IMR-90 (cell line): ENCODE measurements around the gene ACADM. TPM values are rescaled to one million over a fixed set of nuclear protein-coding genes. Genes with fewer than 3 reads are reported as not detected.
"Not testable (repeated sequence)": the region's sequence is repeated elsewhere in the genome, so short reads cannot be mapped to it uniquely, and the experiment has no call there.

Experiments
- ATAC-seq: fragments of 200-7000 bp; cut with Tn5 transposase; 2 replicates; pipeline ENCODE4 v1.9.1; 2020; ENCODE audit warnings: low read depth, mild to moderate bottlenecking, moderate library complexity
- BruUV-seq: library from RNA; stranded (reverse); fragments of 400-500 nt; replicated peaks from 2 replicates; lab custom pipeline; 2021; lab: Mats Ljungman, UMichigan
- CTCF ChIA-PET: fragments of 300-600 bp; formaldehyde crosslinking; extraction: SDS; loops from one replicate; lab custom pipeline; 2021; ENCODE audit warnings: antibody characterized with exemption; lab: Yijun Ruan, JAX
- POLR2A ChIA-PET: fragments of 300-600 bp; sonication (Branson Sonifier 250); formaldehyde crosslinking; loops from one replicate; lab custom pipeline; 2022; ENCODE audit warnings: antibody characterized with exemption; ENCODE audit not compliant: unreplicated experiment; lab: Charles Lee
- DNase-seq: peaks from one replicate; pipeline ENCODE4 v3.0.0; 2013
- H2AFZ ChIP-seq: replicated peaks from 2 replicates; pipeline ENCODE3; 2013; ENCODE audit warnings: low read length, mild to moderate bottlenecking; ENCODE audit not compliant: poor library complexity
- H2AK5ac ChIP-seq: 2 replicates; pipeline ENCODE4 v1.6.1; 2013; ENCODE audit warnings: low read depth, low read length, inconsistent platforms
- H2AK9ac ChIP-seq: replicated peaks from 2 replicates; pipeline ENCODE3; 2013; ENCODE audit warnings: mild to moderate bottlenecking, low read depth, low read length, moderate library complexity; ENCODE audit not compliant: poor library complexity
- H2BK120ac ChIP-seq: 2 replicates; pipeline ENCODE4 v1.6.1; 2013; ENCODE audit warnings: low read depth, low read length, inconsistent platforms
- H2BK15ac ChIP-seq: 3 replicates; pipeline ENCODE4 v1.6.1; 2013; ENCODE audit warnings: low read depth, low read length, inconsistent platforms
- H2BK20ac ChIP-seq: 2 replicates; pipeline ENCODE4 v1.6.1; 2013; ENCODE audit warnings: low read depth, mild to moderate bottlenecking, inconsistent platforms, low read length, moderate library complexity
- H2BK5ac ChIP-seq: 2 replicates; pipeline ENCODE4 v1.6.1; 2013; ENCODE audit warnings: mild to moderate bottlenecking, low read depth, low read length, inconsistent platforms; ENCODE audit not compliant: poor library complexity, severe bottlenecking
- H3K14ac ChIP-seq: replicated peaks from 2 replicates; pipeline ENCODE4 v1.6.1; 2013; ENCODE audit warnings: low read depth, low read length, inconsistent platforms
- H3K18ac ChIP-seq: 2 replicates; pipeline ENCODE4 v1.6.1; 2013; ENCODE audit warnings: low read depth, low read length, control low read depth
- H3K23ac ChIP-seq: 2 replicates; pipeline ENCODE4 v1.6.1; 2013; ENCODE audit warnings: low read depth, low read length, inconsistent platforms
- H3K27ac ChIP-seq: 2 replicates; pipeline ENCODE4 v1.5.1; 2013; ENCODE audit warnings: mild to moderate bottlenecking, control low read depth, low read length; ENCODE audit not compliant: insufficient read depth
- H3K27me3 ChIP-seq: 2 replicates; pipeline ENCODE4 v1.6.1; 2013; ENCODE audit warnings: low read length; ENCODE audit not compliant: control insufficient read depth, insufficient read depth
- H3K36me3 ChIP-seq: 2 replicates; pipeline ENCODE4 v1.6.1; 2013; ENCODE audit warnings: low read length, mixed read lengths; ENCODE audit not compliant: control insufficient read depth, insufficient read depth
- H3K4ac ChIP-seq: 2 replicates; pipeline ENCODE4 v1.6.1; 2013; ENCODE audit warnings: low read depth, low read length, inconsistent platforms
- H3K4me1 ChIP-seq: 2 replicates; pipeline ENCODE4 v1.6.1; 2013; ENCODE audit warnings: low read length, mixed read lengths; ENCODE audit not compliant: control insufficient read depth, insufficient read depth
- H3K4me2 ChIP-seq: 2 replicates; pipeline ENCODE4 v1.6.1; 2013; ENCODE audit warnings: low read depth, mild to moderate bottlenecking, control low read depth, low read length, moderate library complexity
- H3K4me3 ChIP-seq: 2 replicates; pipeline ENCODE4 v1.5.1; 2013; ENCODE audit warnings: low read depth, mild to moderate bottlenecking, control low read depth, low read length, moderate library complexity; ENCODE audit not compliant: insufficient read depth
- H3K56ac ChIP-seq: 2 replicates; pipeline ENCODE4 v1.6.1; 2013; ENCODE audit warnings: low read length, inconsistent platforms; ENCODE audit not compliant: insufficient read depth; ENCODE audit errors: extremely low read depth
- H3K79me1 ChIP-seq, 2 experiments: 2 replicates each; pipeline ENCODE4 v1.6.1; 2013; ENCODE audit warnings: low read length in 2 of 2, inconsistent platforms in 1 of 2, low read depth in 1 of 2
- H3K9ac ChIP-seq: 2 replicates; pipeline ENCODE4 v1.6.1; 2013; ENCODE audit warnings: low read depth, low read length, control low read depth
- H3K9me1 ChIP-seq: 2 replicates; pipeline ENCODE4 v1.6.1; 2013; ENCODE audit warnings: low read length, inconsistent platforms; ENCODE audit not compliant: insufficient read depth
- H3K9me3 ChIP-seq: 2 replicates; pipeline ENCODE4 v1.6.1; 2013; ENCODE audit warnings: low read length; ENCODE audit not compliant: control insufficient read depth, insufficient read depth
- H4K20me1 ChIP-seq: 2 replicates; pipeline ENCODE4 v1.6.1; 2013; ENCODE audit warnings: low read length, inconsistent platforms; ENCODE audit not compliant: insufficient read depth
- H4K5ac ChIP-seq: 2 replicates; pipeline ENCODE4 v1.6.1; 2013; ENCODE audit warnings: mild to moderate bottlenecking, low read depth, low read length, control low read depth
- H4K8ac ChIP-seq, 2 experiments: 2 replicates each; pipeline ENCODE4 v1.6.1; 2013; ENCODE audit warnings: low read depth in 2 of 2, low read length in 2 of 2, control low read depth in 1 of 2, inconsistent platforms in 1 of 2
- H4K91ac ChIP-seq: 2 replicates; pipeline ENCODE4 v1.6.1; 2013; ENCODE audit warnings: low read depth, low read length, inconsistent platforms; ENCODE audit not compliant: insufficient read depth
- WGBS, 2 experiments: methylation state at CpG; one replicate each; pipeline versions ENCODE4 v1.1.5 to v1.1.7; 2013; ENCODE audit warnings: missing lambda C conversion rate in 2 of 2; ENCODE audit not compliant: insufficient read length in 1 of 2; ENCODE audit errors: extremely low coverage in 2 of 2; 5-methylcytosine and 5-hydroxymethylcytosine counted together
- dilution Hi-C: fragments of 300-500 bp; cut with HindIII; formaldehyde crosslinking; loops from one replicate; pipeline ENCODE4 v1.14.3; 2018; ENCODE audit warnings: low sequenced_read_pairs; ENCODE audit not compliant: unreplicated experiment
- in situ Hi-C: fragments of 300-500 bp; cut with MboI; formaldehyde crosslinking; loops from 3 replicates; pipeline ENCODE4 v1.14.3; 2019; ENCODE audit warnings: low sequenced_read_pairs, inconsistent platforms, mixed read lengths
- intact Hi-C: fragments of 100-400 bp; cut with micrococcal nuclease; formaldehyde crosslinking; loops from 2 replicates; pipeline ENCODE4 v1.10.0; 2022
- polyA plus RNA-seq, 3 experiments: library from polyadenylated mRNA; depleted of rRNA; stranded (reverse); fragments of >200 nt; gene quantifications; 2 replicates each; pipeline ENCODE4 v1.2.3, GENCODE V29; 2012; ENCODE audit warnings: low replicate concordance in 1 of 3
- total RNA-seq: library from RNA; depleted of rRNA; stranded (reverse); fragments of >200 nt; gene quantifications from 2 replicates; pipeline ENCODE4 v1.2.3, GENCODE V29; 2012

ACADM gene
- total and polyA plus RNA-seq, 2 of the 4 experiments (the other 2 are of a cell fraction), result 8.6 to 18.5 TPM

DNA sequence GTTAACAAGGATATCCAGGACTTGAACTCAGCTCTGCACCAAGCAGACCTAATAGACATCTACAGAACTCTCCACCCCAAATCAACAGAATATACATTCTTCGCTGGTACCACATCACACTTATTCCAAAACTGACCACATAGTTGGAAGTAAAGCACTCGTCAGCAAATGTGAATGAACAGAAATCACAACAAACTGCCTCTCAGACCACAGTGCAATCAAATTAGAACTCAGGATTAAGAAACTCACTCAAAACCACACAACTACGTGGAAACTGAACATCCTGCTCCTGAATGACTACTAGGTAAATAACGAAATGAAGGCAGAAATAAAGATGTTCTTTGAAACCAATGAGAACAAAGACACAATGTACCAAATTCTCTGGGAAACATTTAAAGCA lies 55.7 kb downstream of the ACADM start:
- H2BK20ac ChIP-seq, BruUV-seq, H2BK120ac ChIP-seq, H2AK9ac ChIP-seq, H3K9me3 ChIP-seq, H3K4me1 ChIP-seq, H4K5ac ChIP-seq, H3K18ac ChIP-seq, H3K79me1 ChIP-seq, H3K9ac ChIP-seq, H2BK5ac ChIP-seq, H3K9me1 ChIP-seq, H3K23ac ChIP-seq, H3K4me2 ChIP-seq, H3K27ac ChIP-seq, H4K8ac ChIP-seq, H2BK15ac ChIP-seq, ATAC-seq, H3K56ac ChIP-seq, H3K27me3 ChIP-seq, intact Hi-C loops, H3K4ac ChIP-seq, H3K36me3 ChIP-seq, POLR2A ChIA-PET, H3K4me3 ChIP-seq, H4K20me1 ChIP-seq, H2AFZ ChIP-seq, dilution Hi-C loops, H2AK5ac ChIP-seq, H4K91ac ChIP-seq, DNase-seq, H3K14ac ChIP-seq: not testable (repeated sequence)
- in situ Hi-C loops, result loop anchor here (10.0 kb wide), 1 partner anchor 55 kb away; the partner anchor contains the start of gene ACADM
- no CpG with 5 or more reads among the region's 4 CpGs for WGBS, 2 experiments
- CTCF ChIA-PET, result interaction anchor here (0.6 kb wide), 1 partner anchor 1453 kb away, joined by 7 read pairs; no protein-coding TSS in a partner anchor

DNA sequence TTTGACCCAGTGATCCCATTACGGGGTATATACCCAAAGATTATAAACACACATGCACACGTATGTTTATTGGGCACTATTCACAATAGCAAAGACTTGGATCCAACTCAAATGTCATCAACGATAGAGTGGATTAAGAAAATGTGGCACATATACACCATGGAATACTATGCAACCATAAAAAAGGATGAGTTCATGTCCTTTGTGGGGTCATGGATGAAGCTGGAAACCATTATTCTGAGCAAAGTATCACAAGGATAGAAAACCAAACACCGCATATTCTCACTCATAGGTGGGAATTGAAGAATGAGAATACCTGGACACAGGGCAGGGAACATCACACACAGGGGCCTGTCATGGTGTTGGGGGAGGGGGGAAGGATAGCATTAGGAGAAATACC lies 59.4 kb downstream of the ACADM start:
- POLR2A ChIA-PET, H4K5ac ChIP-seq, H3K27ac ChIP-seq, H2AFZ ChIP-seq, H4K8ac ChIP-seq, H3K18ac ChIP-seq, H3K9me3 ChIP-seq, H2BK120ac ChIP-seq, H3K4me1 ChIP-seq, dilution Hi-C loops, H3K27me3 ChIP-seq, H4K91ac ChIP-seq, H3K56ac ChIP-seq, H2BK5ac ChIP-seq, H3K79me1 ChIP-seq, intact Hi-C loops, H3K36me3 ChIP-seq, H3K23ac ChIP-seq, ATAC-seq, H2AK9ac ChIP-seq, H3K4ac ChIP-seq, BruUV-seq, H2AK5ac ChIP-seq, DNase-seq, H3K4me2 ChIP-seq, H3K4me3 ChIP-seq, H3K9me1 ChIP-seq, H2BK15ac ChIP-seq, H3K9ac ChIP-seq, H3K14ac ChIP-seq, H2BK20ac ChIP-seq: not testable (repeated sequence)
- CTCF ChIA-PET, result interaction anchor here (0.6 kb wide), 1 partner anchor 186 kb away, joined by 5 read pairs; no protein-coding TSS in a partner anchor
- peaks cover 19% of the 10 kb centered on the region for H4K20me1 ChIP-seq
- in situ Hi-C loops, result loop anchor here (10.0 kb wide), 1 partner anchor 59 kb away; the partner anchor contains the start of gene ACADM
- WGBS, 2 experiments, result no CpG with 5 or more reads among the region's 4 CpGs
